ENCODE measurements around the gene PADI4.

The PADI4 gene

DNA sequence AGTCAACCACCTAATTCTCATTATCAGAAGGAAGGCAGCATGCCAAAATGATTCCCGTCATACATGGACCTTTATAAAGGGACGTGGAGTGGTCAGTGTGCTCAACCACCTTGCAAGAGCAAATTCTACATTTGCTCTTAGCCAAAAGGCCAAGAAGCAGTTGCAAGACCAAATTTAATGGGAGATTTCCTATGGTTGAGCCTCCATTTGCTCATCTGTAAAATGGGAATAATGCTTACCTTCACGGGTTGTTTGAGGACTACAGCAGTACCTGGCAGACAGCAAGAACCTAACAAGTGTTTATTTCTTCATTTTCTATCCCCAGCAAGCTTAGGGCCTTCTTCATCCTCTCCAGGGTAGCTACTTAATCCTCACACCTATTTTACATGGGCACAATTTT, 17.4 kb upstream of the PADI4 start:
- H3K4me1 ChIP-seq (ENCODE audit: control insufficient read depth, insufficient read depth, low read length), result peaks cover 3% of the 10 kb centered on the region; the same call in 1 of the 2 replicates
- POLR2A ChIA-PET, result no interaction called here
- CTCF ChIA-PET, result interaction anchor here (0.6 to 1.7 kb wide), 5 partner anchors 15 to 150 kb away, joined by 3 to 6 read pairs (median 3); no protein-coding TSS in a partner anchor
- no peak overlapping the region for H3K27ac ChIP-seq (ENCODE audit: extremely low read depth, low read depth, low read length)
- TF ChIP-seq, protein P1, sequence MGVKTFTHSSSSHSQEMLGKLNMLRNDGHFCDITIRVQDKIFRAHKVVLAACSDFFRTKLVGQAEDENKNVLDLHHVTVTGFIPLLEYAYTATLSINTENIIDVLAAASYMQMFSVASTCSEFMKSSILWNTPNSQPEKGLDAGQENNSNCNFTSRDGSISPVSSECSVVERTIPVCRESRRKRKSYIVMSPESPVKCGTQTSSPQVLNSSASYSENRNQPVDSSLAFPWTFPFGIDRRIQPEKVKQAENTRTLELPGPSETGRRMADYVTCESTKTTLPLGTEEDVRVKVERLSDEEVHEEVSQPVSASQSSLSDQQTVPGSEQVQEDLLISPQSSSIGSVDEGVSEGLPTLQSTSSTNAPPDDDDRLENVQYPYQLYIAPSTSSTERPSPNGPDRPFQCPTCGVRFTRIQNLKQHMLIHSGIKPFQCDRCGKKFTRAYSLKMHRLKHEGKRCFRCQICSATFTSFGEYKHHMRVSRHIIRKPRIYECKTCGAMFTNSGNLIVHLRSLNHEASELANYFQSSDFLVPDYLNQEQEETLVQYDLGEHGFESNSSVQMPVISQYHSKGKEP (tag by site-specific recombination; IDR thresholded peaks at IDR 0.05), result no peak
- TF ChIP-seq ZNF2 (tag by site-specific recombination; IDR thresholded peaks at IDR 0.05) (no peak), SETDB1 (IDR thresholded peaks at IDR 0.05; ENCODE audit: insufficient read length, low read length) (no peak), ZNF112 (tag by site-specific recombination; IDR thresholded peaks at IDR 0.05) (no peak), ZNF202 (tag by site-specific recombination; IDR thresholded peaks at IDR 0.05; ENCODE audit: borderline replicate concordance) (no peak), ZNF473 (tag by site-specific recombination; IDR thresholded peaks at IDR 0.05) (no peak), TCF7L2 (IDR thresholded peaks at IDR 0.05; ENCODE audit: borderline replicate concordance, low read depth, low read length) (no peak), ZNF324 (tag by site-specific recombination; IDR thresholded peaks at IDR 0.05) (no peak), ZNF488 (tag by site-specific recombination; IDR thresholded peaks at IDR 0.05) (no peak), ZFP69B (tag by site-specific recombination; IDR thresholded peaks at IDR 0.05) (no peak), ZNF394 (tag by site-specific recombination; IDR thresholded peaks at IDR 0.05; ENCODE audit: borderline replicate concordance) (no peak), HOXD13 (CRISPR knock-in tag; IDR thresholded peaks at IDR 0.05; ENCODE audit: borderline replicate concordance) (no peak), ZNF624 (tag by site-specific recombination; IDR thresholded peaks at IDR 0.05) (no peak), ZNF677 (tag by site-specific recombination; IDR thresholded peaks at IDR 0.05) (no peak)
- no peaks in the 10 kb centered on the region for H3K9me3 ChIP-seq (ENCODE audit: control insufficient read depth, insufficient read depth, low read depth, low read length)
- H3K4me3 ChIP-seq (ENCODE audit: low read depth, low read length), result no peak overlapping the region
- H3K36me3 ChIP-seq (ENCODE audit: control insufficient read depth in 2 of 2, insufficient read depth in 1 of 2, low read length in 2 of 2), result no peaks in the 10 kb centered on the region

- Histone ChIP-seq H3K27ac (ENCODE audit: extremely low read depth, low read depth, low read length) (no peak overlapping the region), H3K36me3 (ENCODE audit: control insufficient read depth in 2 of 2, insufficient read depth in 1 of 2, low read length in 2 of 2) (no peaks in the 10 kb centered on the region), H3K9me3 (ENCODE audit: control insufficient read depth, insufficient read depth, low read depth, low read length) (no peaks in the 10 kb centered on the region), H3K4me3 (ENCODE audit: low read depth, low read length) (no peak overlapping the region), H3K4me1 (ENCODE audit: control insufficient read depth, insufficient read depth, low read length) (peaks cover 3% of the 10 kb centered on the region; the same call in 1 of the 2 replicates)
- TF ChIP-seq ZNF416 (tag by site-specific recombination; IDR thresholded peaks at IDR 0.05), result no peak
- no peak for TF ChIP-seq HOXA7 (CRISPR knock-in tag; IDR thresholded peaks at IDR 0.05; ENCODE audit: borderline replicate concordance)
- 0 out of 2 replicates have a peak, but pooled peaks have one; percentile 10 for TF ChIP-seq GLIS1 (tag by site-specific recombination; IDR thresholded peaks at IDR 0.05)
- no peak for TF ChIP-seq SP7 (tag by site-specific recombination; IDR thresholded peaks at IDR 0.05)
- POLR2A ChIA-PET, result no interaction called here
- CTCF ChIA-PET, result no interaction called here
These were observed 15.5 kb upstream of the PADI4 start for GRCh38 chr1:17292299-17293160.

- Histone ChIP-seq H3K9me3 (ENCODE audit: control insufficient read depth, insufficient read depth, low read depth, low read length) (no peaks in the 10 kb centered on the region), H3K4me3 (ENCODE audit: low read depth, low read length) (no peak overlapping the region), H3K27ac (ENCODE audit: extremely low read depth, low read depth, low read length) (no peak overlapping the region), H3K4me1 (ENCODE audit: control insufficient read depth, insufficient read depth, low read length) (peaks cover 3% of the 10 kb centered on the region; the same call in 1 of the 2 replicates), H3K36me3 (ENCODE audit: control insufficient read depth in 2 of 2, insufficient read depth in 1 of 2, low read length in 2 of 2) (no peaks in the 10 kb centered on the region)
- CTCF ChIA-PET, result interaction anchor here (0.6 to 1.4 kb wide), 3 partner anchors 19 to 109 kb away, joined by 3 to 4 read pairs (median 3); no protein-coding TSS in a partner anchor
- TF ChIP-seq ZNF664 (tag by site-specific recombination; IDR thresholded peaks at IDR 0.05) (no peak), ZNF146 (tag by site-specific recombination; IDR thresholded peaks at IDR 0.05) (peak; percentile 47; the same call in 1 of the 2 replicates)
- POLR2A ChIA-PET, result no interaction called here
These were observed 14.1 kb upstream of the PADI4 start for GRCh38 chr1:17293681-17294425.
